ENCODE results near the gene ADAM12. TPM values are rescaled to one million over a fixed set of nuclear protein-coding genes. Genes with fewer than 3 reads are reported as not detected.

ADAM12 gene
- total RNA-seq, 1 experiment from 2014 or later: 0.24 TPM

DNA sequence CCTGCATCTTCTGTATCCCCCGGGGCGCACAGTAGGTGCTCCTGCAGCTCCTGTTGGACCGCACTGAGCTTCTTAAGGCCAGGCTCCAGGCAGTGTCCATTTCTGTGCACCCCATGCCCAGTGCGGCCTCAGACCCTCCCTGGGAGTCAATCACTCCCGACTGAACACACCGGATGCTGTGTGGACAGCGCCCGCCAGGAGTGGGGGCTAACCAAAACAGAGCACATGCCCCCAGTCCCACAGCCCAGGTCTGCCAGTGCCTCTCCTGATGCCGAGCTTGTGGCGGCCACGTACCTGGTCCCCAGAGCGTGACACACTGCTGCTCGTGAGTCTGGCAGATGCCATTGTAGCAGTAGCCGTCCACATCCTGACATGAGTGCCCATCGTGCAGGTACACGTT is 323.8 kb downstream of the ADAM12 start:
- no peak overlapping the region for H3T11ph ChIP-seq (ENCODE audit: low read length)
- no peaks in the 10 kb centered on the region for H4K20me1 ChIP-seq (ENCODE audit: control insufficient read depth, insufficient read depth, insufficient read length)
- no peak overlapping the region for H4K8ac ChIP-seq (replicated peaks; ENCODE audit: insufficient read length, low read depth, low read length)
- H2AFZ ChIP-seq (ENCODE audit: low read length): no peak overlapping the region
- TF ChIP-seq CTCF (conservative IDR thresholded peaks at IDR 0.05): no peak
- H3K9me3 ChIP-seq (ENCODE audit: control insufficient read depth, low read depth, low read length): no peaks in the 10 kb centered on the region
- H3K23ac ChIP-seq (ENCODE audit: insufficient read length, low read depth, low read length): no peak overlapping the region
- no peak overlapping the region for H2AK5ac ChIP-seq (ENCODE audit: insufficient read length, low read length)
- H3K56ac ChIP-seq (ENCODE audit: insufficient read length, low read depth, low read length): no peak overlapping the region
- WGBS (ENCODE audit: extremely low coverage, insufficient read length, low lambda C conversion rate): no CpG with 5 or more reads among the region's 16 CpGs
- no peak overlapping the region for H2BK5ac ChIP-seq (ENCODE audit: insufficient read length, low read length)
- no peak overlapping the region for H3K4me3 Mint-ChIP-seq
- no peak overlapping the region for H2BK120ac ChIP-seq (ENCODE audit: low read depth, low read length, poor library complexity, severe bottlenecking)
- no peak overlapping the region for H3K27ac Mint-ChIP-seq
- H3K36me3 Mint-ChIP-seq (ENCODE audit: insufficient read depth in 1 of 3, low read depth in 3 of 3): peaks cover 2 to 7% (median 5%) of the 10 kb centered on the region in 3 experiments; a peak in 3 of 7 replicates
- no peaks in the 10 kb centered on the region for H3K79me2 ChIP-seq (ENCODE audit: insufficient read depth, low read length)
- peaks cover 2% of the 10 kb centered on the region for H3K27me3 Mint-ChIP-seq (ENCODE audit: low read depth)
- H3K9me3 Mint-ChIP-seq: peaks cover 3 to 5% of the 10 kb centered on the region in 2 experiments; a peak in 3 of 5 replicates
- no peak overlapping the region for H4K5ac ChIP-seq (ENCODE audit: insufficient read length, low read depth, low read length)
- no peak overlapping the region for H3K4me2 ChIP-seq (ENCODE audit: insufficient read depth, insufficient read length, low read length)
- H3K4me1 ChIP-seq (ENCODE audit: insufficient read depth, low read length): no peaks in the 10 kb centered on the region
- no peak overlapping the region for H3K27ac ChIP-seq (ENCODE audit: insufficient read length, low read depth, low read length)
- H3K23me2 ChIP-seq (ENCODE audit: insufficient read length, low read depth, low read length, poor library complexity, severe bottlenecking): no peaks in the 10 kb centered on the region
- H3K4ac ChIP-seq (ENCODE audit: low read depth, low read length): no peak overlapping the region
- peaks cover 12 to 14% of the 10 kb centered on the region in 2 experiments for H3K4me1 Mint-ChIP-seq
- H3K9ac ChIP-seq (ENCODE audit: extremely low read depth, insufficient read length, low read length): no peak overlapping the region
- no peak overlapping the region for H2BK12ac ChIP-seq (ENCODE audit: insufficient read length, low read depth, low read length)
- no peak overlapping the region for H3K18ac ChIP-seq (ENCODE audit: insufficient read length, low read depth, low read length)
- H4K91ac ChIP-seq (ENCODE audit: insufficient read length, low read depth, low read length): no peak overlapping the region
- no peaks in the 10 kb centered on the region for H3K79me1 ChIP-seq (ENCODE audit: insufficient read depth, low read depth, low read length, poor library complexity, severe bottlenecking)
- H3K14ac ChIP-seq (ENCODE audit: insufficient read depth, low read length): no peak overlapping the region
- no peak overlapping the region for H2BK20ac ChIP-seq (ENCODE audit: low read depth, low read length, poor library complexity, severe bottlenecking)
- DNase-seq: no peak
- H3K27me3 ChIP-seq (ENCODE audit: insufficient read depth, low read length): no peaks in the 10 kb centered on the region
- no peak overlapping the region for H2BK15ac ChIP-seq (ENCODE audit: low read depth, low read length)

Measured in H9 (cell line).